GM18873 (cell line): ENCODE results near the gene FEM1A.
"Not testable (repeated sequence)": the region's sequence is repeated elsewhere in the genome, so short reads cannot be mapped to it uniquely, and the experiment has no call there.

Experiments
- ATAC-seq: cut with Tn5 transposase; IDR thresholded peaks from one replicate; pipeline ENCODE4 v1.9.1; 2021; ENCODE audit warnings: mild to moderate bottlenecking, moderate library complexity, moderate number of reproducible peaks; ENCODE audit not compliant: unreplicated experiment, low FRiP score

FEM1A gene

DNA sequence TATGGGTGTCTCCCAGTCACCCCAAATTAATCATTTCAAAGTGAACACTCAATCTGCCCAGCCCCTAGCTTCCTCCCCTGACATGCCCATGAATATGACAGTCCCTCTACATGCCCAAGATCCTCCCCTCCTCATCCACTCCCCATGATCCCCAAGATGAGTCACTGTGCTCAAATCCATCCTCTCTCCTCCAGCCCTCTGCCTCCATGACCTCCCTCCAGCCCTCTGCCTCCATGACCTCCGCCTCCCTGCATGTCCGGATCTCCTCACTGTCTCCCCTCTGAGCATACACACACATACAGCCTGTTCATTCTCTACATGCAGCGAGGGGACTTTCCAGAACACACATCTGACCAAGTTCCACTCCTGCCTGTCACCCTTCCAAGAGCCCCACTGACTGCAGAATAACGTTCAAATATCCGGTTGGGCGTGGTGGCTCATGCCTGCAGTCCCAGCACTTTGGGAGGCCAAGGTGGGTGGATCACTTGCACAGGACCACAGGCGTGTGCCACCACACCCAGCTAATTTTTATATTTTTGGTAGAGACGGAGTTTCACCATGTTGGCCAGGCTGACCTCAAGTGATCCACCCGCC is 18.4 kb upstream of the FEM1A start:
- no peak for ATAC-seq

- no peak for ATAC-seq
These were observed 17.4 kb upstream of the FEM1A start for GRCh38 chr19:4774136-4774535.

- no peak for ATAC-seq
These were observed 15.8 kb upstream of the FEM1A start for GRCh38 chr19:4775627-4776152.

DNA sequence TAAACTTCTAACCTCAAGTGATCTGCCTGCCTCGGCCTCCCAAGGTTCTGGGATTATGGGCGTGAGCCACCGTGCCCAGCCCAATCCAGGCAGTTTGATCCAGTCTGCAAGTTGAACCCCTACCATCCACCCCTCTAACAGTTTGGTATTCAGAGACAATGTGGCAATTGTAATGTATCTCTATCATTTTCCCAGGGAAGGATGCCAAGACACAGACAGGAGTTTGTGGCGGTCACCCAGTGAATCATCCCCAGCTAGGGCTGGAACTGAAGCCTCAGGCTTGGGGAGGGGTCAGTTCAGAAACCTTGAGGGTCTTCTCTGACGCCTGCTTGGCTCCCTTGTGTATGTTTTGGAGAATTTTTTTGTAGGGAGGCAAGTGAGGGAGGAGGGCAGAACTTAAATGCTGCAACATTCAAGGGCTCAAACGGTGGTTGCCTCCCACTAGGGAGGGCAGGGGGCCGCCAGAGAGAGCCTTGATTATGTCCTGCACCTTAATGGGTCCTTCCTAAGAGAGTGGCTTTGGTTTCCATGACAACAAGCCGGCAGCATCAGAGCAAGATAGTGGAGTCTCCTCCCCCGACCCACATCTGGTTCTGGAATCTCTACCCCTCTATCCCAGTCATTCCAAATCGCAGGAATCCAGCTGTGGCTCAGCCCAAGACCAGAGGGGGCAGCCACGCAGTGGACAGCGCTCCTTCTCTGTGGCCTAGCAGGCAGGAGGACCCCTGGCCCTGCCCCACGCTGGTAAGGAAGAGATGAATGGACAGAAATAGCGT is 14.9 kb upstream of the FEM1A start:
- no peak for ATAC-seq

DNA sequence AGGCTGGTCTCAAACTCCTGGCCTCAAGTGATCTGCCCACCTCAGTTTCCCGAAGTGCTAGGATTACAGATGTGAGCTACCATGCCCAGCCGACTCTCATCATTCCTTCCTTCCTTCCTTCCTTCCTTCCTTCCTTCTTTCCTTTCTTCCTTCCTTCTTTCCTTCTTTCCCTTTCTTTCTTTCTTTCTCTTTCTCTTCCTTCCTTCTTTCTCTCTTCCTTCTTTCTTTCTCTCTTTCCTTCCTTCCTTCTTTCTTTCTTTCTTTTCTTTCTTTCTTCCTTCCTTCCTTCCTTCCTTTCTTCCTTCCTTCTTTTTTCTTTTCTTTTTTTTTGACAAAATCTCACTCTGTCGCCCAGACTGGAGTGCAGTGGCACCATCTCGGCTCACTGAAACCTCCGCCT is 13.4 kb upstream of the FEM1A start:
- not testable (repeated sequence) for ATAC-seq

DNA sequence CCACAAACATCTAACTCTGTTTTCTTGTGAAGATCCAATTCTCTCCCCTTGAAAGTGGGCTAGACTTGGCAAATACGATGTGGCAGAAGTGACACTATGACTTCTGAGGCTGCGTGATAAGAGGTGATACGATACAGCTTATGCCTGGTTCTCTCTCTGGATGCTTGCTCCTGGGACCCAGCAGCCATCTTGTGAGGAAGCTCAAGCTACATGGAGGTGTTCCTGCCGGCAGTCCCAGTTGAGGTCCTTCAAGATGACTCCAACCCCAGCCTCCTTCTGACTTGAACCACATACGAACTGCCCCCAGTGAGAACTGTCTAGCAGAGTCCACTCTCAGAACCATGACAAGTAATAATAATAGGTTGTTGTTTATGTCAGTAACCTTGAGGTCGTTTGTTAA is 10.7 kb upstream of the FEM1A start:
- ATAC-seq: no peak

DNA sequence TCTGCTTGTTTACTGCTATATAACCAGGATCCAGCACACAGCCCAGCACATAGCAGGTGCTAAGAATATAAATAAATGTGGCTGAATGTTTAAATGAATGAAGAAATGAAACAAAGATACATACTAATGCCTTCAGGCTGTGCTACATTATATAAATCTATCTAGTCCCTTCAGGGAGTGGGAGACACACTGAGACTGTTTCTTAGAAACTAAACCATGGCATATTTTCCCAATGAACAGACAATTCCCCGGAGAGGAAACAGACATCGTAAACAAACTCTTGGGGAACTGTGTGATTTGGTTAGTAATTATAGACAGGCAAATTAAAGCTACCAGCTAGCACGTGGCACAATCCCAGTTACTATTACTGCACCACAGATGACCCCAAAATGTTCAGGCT is 9.7 kb upstream of the FEM1A start:
- ATAC-seq: no peak

DNA sequence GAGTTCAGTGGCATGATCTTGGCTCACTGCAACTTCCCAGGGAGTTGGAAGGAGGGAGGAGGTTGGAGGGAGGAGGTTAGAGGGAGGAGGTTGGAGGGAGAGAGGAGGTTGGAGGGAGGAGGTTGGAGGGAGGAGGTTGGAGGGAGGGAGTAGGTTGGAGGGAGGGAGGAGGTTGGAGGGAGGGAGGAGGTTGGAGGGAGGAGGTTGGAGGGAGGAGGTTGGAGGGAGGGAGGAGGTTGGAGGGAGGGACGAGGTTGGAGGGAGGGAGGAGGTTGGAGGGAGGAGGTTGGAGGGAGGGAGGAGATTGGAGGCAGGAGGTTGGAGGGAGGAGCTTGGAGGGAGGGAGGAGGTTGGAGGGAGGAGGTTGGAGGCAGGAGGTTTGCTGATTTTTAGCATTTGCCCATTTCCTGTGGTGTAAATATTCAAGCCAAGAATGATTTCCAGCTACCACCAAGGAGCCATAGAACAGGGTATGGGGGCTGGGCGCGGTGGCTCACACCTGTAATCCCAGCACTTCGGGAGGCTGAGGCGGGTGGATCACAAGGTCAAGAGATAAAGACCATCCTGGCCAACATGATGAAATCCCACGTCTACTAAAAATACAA is 5.0 kb upstream of the FEM1A start:
- ATAC-seq: not testable (repeated sequence)

- not testable (repeated sequence) for ATAC-seq
These were observed 708 bp downstream of the FEM1A start for GRCh38 chr19:4792019-4792865.

DNA sequence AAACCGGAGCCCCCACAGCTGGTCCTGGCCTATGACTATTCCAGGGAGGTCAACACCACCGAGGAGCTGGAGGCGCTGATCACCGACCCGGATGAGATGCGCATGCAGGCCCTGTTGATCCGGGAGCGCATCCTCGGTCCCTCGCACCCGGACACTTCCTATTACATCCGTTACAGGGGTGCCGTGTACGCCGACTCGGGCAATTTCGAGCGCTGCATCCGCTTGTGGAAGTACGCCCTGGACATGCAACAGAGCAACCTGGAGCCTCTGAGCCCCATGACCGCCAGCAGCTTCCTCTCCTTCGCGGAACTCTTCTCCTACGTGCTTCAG is 1.3 kb downstream of the FEM1A start:
- not testable (repeated sequence) for ATAC-seq

DNA sequence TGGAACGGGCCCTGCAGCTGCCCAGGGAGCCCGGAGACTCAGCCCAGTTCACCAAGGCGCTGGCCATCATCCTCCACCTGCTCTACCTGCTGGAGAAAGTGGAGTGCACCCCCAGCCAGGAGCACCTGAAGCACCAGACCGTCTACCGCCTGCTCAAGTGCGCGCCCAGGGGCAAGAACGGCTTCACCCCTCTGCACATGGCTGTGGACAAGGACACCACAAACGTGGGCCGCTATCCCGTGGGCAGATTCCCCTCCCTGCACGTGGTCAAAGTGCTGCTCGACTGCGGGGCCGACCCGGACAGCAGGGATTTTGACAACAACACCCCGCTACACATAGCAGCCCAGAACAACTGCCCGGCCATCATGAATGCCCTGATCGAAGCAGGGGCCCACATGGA is 1.7 kb downstream of the FEM1A start:
- not testable (repeated sequence) for ATAC-seq

- no peak for ATAC-seq
These were observed 3.4 kb downstream of the FEM1A start for GRCh38 chr19:4794971-4795370.

DNA sequence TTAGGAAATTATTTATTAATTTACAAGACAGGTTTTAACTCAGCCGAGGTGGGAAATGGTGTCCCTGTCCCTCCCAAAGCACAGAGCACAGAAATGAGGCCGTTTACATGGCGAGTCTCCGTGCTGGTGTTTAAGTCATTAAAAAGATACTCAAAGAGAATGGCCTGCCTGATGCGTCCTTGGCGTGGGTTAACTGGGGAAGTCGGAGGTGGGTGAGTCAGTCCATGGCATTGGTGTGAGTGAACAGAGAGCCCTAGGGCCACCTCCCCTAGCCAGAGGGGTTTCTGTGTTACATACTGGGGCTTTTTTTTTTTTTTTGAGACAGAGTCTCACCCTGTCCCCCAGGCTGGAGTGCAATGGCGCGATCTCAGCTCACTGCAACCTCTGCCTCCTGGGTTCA is 3.9 kb downstream of the FEM1A start:
- ATAC-seq: no peak

DNA sequence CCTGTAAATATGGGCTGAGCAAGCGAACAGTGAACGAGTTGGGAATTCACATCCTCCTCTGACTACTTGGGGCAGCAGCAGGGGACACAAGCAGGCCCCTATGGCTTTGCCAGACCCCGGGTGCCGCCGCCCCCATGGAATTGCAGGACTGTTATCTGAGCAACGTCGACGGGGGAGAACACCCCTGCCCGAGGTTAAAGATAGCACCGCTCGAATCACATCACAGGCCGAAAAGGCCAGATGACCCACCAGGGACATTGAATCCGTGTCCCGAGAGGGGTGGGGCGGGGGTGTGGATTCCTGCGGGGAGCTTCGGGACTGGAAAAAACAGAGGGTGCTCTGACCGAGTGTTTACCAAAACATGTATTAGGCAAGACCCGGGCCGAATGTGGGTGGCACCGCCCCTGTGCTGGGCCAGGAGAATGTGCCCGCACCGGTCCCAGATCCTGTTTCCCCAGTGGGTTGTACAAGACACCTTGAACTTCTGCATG is 9.1 kb downstream of the FEM1A start:
- ATAC-seq: no peak

GRCh38 chr19:4801085-4801619 is 9.6 kb downstream of the FEM1A start:
- ATAC-seq: no peak

DNA sequence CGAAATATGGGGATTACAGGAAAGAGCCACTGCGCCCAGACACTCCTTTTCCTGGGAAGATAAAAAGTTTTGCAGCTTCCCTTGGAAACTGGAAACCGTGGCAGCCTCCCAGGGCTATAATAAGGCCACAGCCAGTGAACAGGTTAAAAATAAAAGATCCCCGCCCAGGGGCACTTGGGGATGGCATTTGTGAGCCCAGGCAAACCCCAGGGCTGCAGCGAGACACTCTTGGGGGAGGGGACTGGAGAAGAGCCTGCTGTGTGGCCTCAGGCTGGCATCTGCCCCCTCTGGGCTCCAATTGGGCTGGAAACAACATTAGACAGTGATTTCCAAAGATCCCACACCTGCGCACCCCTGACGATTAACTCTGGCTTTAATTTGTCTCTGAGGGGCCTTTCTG is 11.2 kb downstream of the FEM1A start:
- ATAC-seq: no peak

DNA sequence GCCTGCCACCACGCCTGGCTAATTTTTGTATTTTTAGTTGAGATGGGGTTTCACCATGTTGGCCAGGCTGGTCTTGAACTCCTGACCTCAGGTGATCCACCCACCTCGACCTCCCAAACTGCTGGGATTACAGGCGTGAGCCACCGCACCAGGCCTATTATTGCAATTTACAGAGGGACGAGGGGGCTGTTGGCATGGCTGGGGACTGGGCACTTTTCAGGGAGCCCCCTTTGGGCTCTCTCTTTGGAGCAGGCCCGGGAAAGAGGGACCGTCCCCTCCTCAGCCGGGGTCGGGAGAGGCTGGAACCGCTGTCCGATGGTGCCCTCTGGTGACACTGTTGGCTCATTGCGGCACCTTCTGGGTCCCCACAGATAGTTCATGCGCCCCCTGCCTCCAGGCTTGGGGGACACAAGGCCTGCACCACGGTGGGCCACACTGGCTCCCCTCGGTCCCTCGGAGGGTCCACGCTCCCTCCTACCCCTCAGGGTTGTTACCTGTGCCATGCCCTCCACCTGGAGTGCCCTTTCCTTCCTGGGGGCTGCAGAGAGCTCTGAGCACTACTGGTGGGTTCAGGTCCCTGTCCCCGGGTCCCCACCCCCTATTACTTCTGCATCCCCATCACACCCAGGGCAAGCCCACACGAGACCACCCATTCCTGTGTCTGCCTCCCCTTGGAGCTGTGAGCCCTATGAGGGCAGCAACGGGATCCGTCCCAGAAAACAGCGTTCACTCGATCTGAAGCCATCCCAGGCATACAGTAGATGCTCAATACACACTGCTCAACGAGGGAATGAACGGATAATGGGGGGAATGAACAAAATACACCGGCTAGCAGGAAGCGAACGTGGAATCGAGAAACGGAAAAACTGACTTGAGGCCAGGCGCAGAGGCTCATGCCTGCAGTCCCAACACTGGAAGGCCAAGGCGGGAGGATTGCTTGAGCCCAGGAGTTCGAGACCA is 12.5 kb downstream of the FEM1A start:
- no peak for ATAC-seq

DNA sequence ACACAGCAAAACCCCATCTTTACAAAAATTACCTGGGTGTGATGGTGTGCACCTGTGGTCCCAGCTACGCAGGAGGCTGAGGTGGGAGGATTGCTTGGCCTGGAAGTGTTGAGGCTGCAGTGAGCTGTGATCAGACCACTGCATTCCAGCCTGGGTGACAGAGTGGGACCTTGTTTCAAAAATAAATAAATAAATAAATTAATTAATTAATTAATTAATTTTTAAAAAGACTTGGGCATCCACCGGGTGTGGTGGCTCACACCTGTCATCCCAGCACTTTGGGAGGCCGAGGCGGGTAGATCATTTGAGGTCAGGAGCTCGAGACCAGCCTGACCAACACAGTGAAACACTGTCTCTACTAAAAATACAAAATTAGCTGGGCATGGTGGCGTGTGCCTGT is 13.6 kb downstream of the FEM1A start:
- ATAC-seq: not testable (repeated sequence)

GRCh38 chr19:4806384-4806783 is 14.8 kb downstream of the FEM1A start:
- ATAC-seq: no peak
